ENCODE results near the gene ASIP. TPM values are rescaled to one million over a fixed set of nuclear protein-coding genes. Genes with fewer than 3 reads are reported as not detected.
A peak's percentile ranks its signal among the peaks of the same experiment; 100 is the strongest.

Gene ASIP
- total and polyA plus RNA-seq, 2 of the 13 experiments (the other 11 are each of a cell fraction or from before 2014, with no cell fraction given), result not detected

DNA sequence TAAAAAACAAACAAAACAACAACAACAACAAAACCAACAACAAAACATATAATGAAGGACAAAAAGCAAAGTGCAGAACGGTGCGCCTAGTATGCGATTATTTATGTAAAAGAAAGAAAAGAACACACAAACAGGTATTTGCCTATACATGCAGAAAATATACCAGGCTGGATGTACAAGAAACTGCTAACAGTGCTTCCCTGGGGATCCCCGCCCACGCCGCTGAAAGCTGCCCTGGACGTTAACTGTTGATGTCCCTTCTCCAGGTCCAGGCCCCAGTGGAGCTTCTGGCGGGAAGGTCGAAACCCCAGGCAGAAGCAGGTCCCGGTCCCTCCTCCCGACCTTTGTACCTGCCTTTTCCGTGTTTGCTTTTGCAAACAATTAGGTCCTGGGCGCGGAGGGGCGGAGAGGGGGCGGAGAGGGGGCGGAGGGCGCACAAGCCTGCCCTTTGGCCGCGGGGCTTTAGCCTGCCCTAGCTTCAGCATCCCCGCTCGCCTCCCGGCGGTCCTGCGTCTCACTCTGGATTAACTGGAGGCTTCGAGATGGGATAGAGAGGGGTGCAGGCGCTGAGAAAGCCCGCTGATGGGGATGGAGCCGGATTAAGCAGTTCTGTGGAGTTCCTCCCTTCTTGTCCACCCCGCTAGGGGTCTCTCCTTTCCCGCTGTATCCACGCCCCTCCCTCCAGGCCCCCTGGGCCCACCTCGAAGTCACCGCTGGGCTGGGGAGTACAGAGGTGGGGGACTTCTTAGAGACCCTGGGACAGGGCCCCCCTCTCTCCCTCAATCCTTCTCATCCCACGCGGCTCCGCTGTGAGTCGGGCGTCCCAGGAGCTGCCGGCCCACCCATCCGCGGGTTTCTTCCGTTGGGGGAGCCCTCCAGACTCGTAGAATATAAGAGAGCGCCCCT lies 70.1 kb downstream of the ASIP start (continued):
- TF ChIP-seq NPAS2 (CRISPR knock-in tag; IDR thresholded peaks at IDR 0.05; ENCODE audit: borderline replicate concordance) (0 out of 2 replicates have a peak, but pooled peaks have one; percentile 44), KAT8 (CRISPR knock-in tag; IDR thresholded peaks at IDR 0.05) (peak; percentile 82), MEIS1 (CRISPR knock-in tag; IDR thresholded peaks at IDR 0.05; ENCODE audit: borderline replicate concordance) (peak; percentile 51; the same call in 1 of the 2 replicates), ZBTB21 (CRISPR knock-in tag; IDR thresholded peaks at IDR 0.05) (no peak), ZMYM3 (CRISPR knock-in tag; IDR thresholded peaks at IDR 0.05) (peak; percentile 96), ZNF234 (CRISPR knock-in tag; conservative IDR thresholded peaks at IDR 0.05) (no peak), ZNF235 (CRISPR knock-in tag; IDR thresholded peaks at IDR 0.05; ENCODE audit: borderline replicate concordance) (no peak), ZNF7 (CRISPR knock-in tag; IDR thresholded peaks at IDR 0.05) (no peak), ZNF160 (CRISPR knock-in tag; IDR thresholded peaks at IDR 0.05) (peak; percentile 66; the same call in 1 of the 2 replicates), SOX5 (CRISPR knock-in tag; IDR thresholded peaks at IDR 0.05; ENCODE audit: borderline replicate concordance) (peak; percentile 97), MEF2D (CRISPR knock-in tag; IDR thresholded peaks at IDR 0.05) (peak; percentile 85; the same call in 1 of the 2 replicates)
- TF ChIP-seq, protein P1, sequence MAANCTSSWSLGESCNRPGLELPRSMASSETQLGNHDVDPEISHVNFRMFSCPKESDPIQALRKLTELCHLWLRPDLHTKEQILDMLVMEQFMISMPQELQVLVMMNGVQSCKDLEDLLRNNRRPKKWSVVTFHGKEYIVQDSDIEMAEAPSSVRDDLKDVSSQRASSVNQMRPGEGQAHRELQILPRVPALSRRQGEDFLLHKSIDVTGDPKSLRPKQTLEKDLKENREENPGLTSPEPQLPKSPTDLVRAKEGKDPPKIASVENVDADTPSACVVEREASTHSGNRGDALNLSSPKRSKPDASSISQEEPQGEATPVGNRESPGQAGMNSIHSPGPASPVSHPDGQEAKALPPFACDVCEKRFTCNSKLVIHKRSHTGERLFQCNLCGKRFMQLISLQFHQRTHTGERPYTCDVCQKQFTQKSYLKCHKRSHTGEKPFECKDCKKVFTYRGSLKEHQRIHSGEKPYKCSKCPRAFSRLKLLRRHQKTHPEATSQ (CRISPR knock-in tag; IDR thresholded peaks at IDR 0.05; ENCODE audit: borderline replicate concordance), result peak; percentile 96
- TF ChIP-seq, protein P2, sequence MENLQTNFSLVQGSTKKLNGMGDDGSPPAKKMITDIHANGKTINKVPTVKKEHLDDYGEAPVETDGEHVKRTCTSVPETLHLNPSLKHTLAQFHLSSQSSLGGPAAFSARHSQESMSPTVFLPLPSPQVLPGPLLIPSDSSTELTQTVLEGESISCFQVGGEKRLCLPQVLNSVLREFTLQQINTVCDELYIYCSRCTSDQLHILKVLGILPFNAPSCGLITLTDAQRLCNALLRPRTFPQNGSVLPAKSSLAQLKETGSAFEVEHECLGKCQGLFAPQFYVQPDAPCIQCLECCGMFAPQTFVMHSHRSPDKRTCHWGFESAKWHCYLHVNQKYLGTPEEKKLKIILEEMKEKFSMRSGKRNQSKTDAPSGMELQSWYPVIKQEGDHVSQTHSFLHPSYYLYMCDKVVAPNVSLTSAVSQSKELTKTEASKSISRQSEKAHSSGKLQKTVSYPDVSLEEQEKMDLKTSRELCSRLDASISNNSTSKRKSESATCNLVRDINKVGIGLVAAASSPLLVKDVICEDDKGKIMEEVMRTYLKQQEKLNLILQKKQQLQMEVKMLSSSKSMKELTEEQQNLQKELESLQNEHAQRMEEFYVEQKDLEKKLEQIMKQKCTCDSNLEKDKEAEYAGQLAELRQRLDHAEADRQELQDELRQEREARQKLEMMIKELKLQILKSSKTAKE (CRISPR knock-in tag; IDR thresholded peaks at IDR 0.05; ENCODE audit: borderline replicate concordance), result peak; percentile 96
- TF ChIP-seq, protein P3, sequence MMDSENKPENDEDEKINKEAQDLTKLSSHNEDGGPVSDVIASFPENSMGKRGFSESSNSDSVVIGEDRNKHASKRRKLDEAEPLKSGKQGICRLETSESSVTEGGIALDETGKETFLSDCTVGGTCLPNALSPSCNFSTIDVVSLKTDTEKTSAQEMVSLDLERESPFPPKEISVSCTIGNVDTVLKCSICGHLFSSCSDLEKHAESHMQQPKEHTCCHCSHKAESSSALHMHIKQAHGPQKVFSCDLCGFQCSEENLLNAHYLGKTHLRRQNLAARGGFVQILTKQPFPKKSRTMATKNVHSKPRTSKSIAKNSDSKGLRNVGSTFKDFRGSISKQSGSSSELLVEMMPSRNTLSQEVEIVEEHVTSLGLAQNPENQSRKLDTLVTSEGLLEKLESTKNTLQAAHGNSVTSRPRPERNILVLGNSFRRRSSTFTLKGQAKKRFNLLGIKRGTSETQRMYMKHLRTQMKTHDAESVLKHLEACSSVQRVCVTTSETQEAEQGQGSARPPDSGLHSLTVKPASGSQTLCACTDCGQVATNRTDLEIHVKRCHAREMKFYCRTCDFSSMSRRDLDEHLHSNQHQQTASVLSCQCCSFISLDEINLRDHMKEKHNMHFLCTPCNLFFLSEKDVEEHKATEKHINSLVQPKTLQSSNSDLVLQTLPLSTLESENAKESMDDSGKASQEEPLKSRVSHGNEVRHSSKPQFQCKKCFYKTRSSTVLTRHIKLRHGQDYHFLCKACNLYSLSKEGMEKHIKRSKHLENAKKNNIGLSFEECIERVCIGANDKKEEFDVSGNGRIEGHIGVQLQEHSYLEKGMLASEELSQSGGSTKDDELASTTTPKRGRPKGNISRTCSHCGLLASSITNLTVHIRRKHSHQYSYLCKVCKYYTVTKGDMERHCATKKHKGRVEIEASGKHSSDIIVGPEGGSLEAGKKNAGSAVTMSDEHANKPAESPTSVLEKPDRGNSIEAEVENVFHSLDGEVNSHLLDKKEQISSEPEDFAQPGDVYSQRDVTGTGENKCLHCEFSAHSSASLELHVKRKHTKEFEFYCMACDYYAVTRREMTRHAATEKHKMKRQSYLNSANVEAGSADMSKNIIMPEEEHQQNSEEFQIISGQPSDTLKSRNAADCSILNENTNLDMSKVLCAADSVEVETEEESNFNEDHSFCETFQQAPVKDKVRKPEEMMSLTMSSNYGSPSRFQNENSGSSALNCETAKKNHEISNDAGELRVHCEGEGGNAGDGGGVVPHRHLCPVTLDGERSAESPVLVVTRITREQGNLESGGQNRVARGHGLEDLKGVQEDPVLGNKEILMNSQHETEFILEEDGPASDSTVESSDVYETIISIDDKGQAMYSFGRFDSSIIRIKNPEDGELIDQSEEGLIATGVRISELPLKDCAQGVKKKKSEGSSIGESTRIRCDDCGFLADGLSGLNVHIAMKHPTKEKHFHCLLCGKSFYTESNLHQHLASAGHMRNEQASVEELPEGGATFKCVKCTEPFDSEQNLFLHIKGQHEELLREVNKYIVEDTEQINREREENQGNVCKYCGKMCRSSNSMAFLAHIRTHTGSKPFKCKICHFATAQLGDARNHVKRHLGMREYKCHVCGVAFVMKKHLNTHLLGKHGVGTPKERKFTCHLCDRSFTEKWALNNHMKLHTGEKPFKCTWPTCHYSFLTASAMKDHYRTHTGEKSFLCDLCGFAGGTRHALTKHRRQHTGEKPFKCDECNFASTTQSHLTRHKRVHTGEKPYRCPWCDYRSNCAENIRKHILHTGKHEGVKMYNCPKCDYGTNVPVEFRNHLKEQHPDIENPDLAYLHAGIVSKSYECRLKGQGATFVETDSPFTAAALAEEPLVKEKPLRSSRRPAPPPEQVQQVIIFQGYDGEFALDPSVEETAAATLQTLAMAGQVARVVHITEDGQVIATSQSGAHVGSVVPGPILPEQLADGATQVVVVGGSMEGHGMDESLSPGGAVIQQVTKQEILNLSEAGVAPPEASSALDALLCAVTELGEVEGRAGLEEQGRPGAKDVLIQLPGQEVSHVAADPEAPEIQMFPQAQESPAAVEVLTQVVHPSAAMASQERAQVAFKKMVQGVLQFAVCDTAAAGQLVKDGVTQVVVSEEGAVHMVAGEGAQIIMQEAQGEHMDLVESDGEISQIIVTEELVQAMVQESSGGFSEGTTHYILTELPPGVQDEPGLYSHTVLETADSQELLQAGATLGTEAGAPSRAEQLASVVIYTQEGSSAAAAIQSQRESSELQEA (CRISPR knock-in tag; IDR thresholded peaks at IDR 0.05; ENCODE audit: not compliant biosample characterization), result peak; percentile 9
- TF ChIP-seq, protein P4, sequence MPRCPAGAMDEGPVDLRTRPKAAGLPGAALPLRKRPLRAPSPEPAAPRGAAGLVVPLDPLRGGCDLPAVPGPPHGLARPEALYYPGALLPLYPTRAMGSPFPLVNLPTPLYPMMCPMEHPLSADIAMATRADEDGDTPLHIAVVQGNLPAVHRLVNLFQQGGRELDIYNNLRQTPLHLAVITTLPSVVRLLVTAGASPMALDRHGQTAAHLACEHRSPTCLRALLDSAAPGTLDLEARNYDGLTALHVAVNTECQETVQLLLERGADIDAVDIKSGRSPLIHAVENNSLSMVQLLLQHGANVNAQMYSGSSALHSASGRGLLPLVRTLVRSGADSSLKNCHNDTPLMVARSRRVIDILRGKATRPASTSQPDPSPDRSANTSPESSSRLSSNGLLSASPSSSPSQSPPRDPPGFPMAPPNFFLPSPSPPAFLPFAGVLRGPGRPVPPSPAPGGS (CRISPR knock-in tag; IDR thresholded peaks at IDR 0.05), result no peak

Data from HepG2 (cell line).